PC-9 (cell line): ENCODE measurements around the gene MYRIP. TPM values are rescaled to one million over a fixed set of nuclear protein-coding genes. Genes with fewer than 3 reads are reported as not detected.

ENCODE experiments used
- BruUV-seq: library from RNA; stranded (reverse); fragments of 400-500 nt; replicated peaks from 2 replicates; lab custom pipeline; 2021; lab: Mats Ljungman, UMichigan
- CTCF ChIA-PET: fragments of 300-600 bp; sonication (Branson Sonifier 250); formaldehyde crosslinking; loops from one replicate; lab custom pipeline; 2022; ENCODE audit warnings: antibody characterized with exemption; lab: Charles Lee
- POLR2A ChIA-PET: fragments of 300-600 bp; sonication (Branson Sonifier 250); formaldehyde crosslinking; loops from one replicate; lab custom pipeline; 2022; ENCODE audit warnings: antibody characterized with exemption; ENCODE audit not compliant: unreplicated experiment; lab: Charles Lee
- DNase-seq, 2 experiments: peaks; one replicate each; pipeline versions ENCODE4 v3.0.0 to v3.0.0-alpha.2; 2015 to 2022; ENCODE audit warnings: mixed read lengths in 1 of 2
- H2AFZ ChIP-seq: fragments of 200-600 bp; sonication (generic); 2 replicates; pipeline ENCODE4 v1.8.1; 2017; ENCODE audit warnings: antibody characterized with exemption
- H3F3A ChIP-seq: fragments of 200-600 bp; sonication (generic); 2 replicates; pipeline ENCODE4 v1.8.1; 2017; ENCODE audit warnings: antibody characterized with exemption, mild to moderate bottlenecking, low read depth; ENCODE audit not compliant: insufficient read depth
- H3K27ac ChIP-seq: fragments of 200-600 bp; sonication (generic); 2 replicates; pipeline ENCODE4 v1.6.1; 2016; ENCODE audit warnings: mixed run types
- H3K27me3 ChIP-seq: fragments of 200-600 bp; sonication (generic); 2 replicates; pipeline ENCODE4 v1.6.1; 2016; ENCODE audit warnings: low read depth, mixed run types; ENCODE audit not compliant: insufficient read depth
- H3K36me3 ChIP-seq: fragments of 200-600 bp; sonication (generic); 2 replicates; pipeline ENCODE4 v1.6.1; 2016; ENCODE audit warnings: low read depth, mixed run types
- H3K4me1 ChIP-seq: fragments of 200-600 bp; sonication (generic); replicated peaks from 2 replicates; pipeline ENCODE4 v1.6.1; 2016; ENCODE audit warnings: mixed run types; ENCODE audit not compliant: insufficient read depth
- H3K4me2 ChIP-seq: fragments of 200-600 bp; sonication (generic); 2 replicates; pipeline ENCODE4 v1.6.1; 2017; ENCODE audit warnings: mixed run types
- H3K4me3 ChIP-seq: fragments of 200-600 bp; sonication (generic); 2 replicates; pipeline ENCODE4 v1.6.1; 2016; ENCODE audit warnings: mixed run types
- H3K79me2 ChIP-seq: fragments of 200-600 bp; sonication (generic); 2 replicates; pipeline ENCODE4 v1.6.1; 2017; ENCODE audit warnings: low read depth, mixed run types
- H3K9me2 ChIP-seq: fragments of 200-600 bp; sonication (generic); 2 replicates; pipeline ENCODE4 v1.8.1; 2017; ENCODE audit warnings: mild to moderate bottlenecking; ENCODE audit not compliant: insufficient read depth
- H3K9me3 ChIP-seq: fragments of 200-600 bp; sonication (generic); 2 replicates; pipeline ENCODE4 v1.8.1; 2016; ENCODE audit warnings: low read depth; ENCODE audit not compliant: insufficient read depth
- H4K20me1 ChIP-seq: fragments of 200-600 bp; sonication (generic); 2 replicates; pipeline ENCODE4 v1.8.1; 2017; ENCODE audit not compliant: insufficient read depth
- CTCF ChIP-seq: fragments of 200-600 bp; sonication (generic); conservative IDR thresholded peaks from 2 replicates; pipeline ENCODE4 v1.6.1; 2017; ENCODE audit warnings: mixed run types, antibody characterized with exemption, mild to moderate bottlenecking, moderate library complexity
- EZH2 ChIP-seq: fragments of 200-600 bp; sonication (generic); IDR thresholded peaks from 2 replicates; pipeline ENCODE4 v1.8.0; 2017; ENCODE audit warnings: antibody characterized with exemption, low read depth
- intact Hi-C: fragments of 100-400 bp; cut with micrococcal nuclease; formaldehyde crosslinking; loops from one replicate; pipeline ENCODE4 v1.10.0; 2022; ENCODE audit not compliant: unreplicated experiment
- total RNA-seq: library from RNA; stranded (reverse); gene quantifications from 2 replicates; pipeline ENCODE4 v1.2.3, GENCODE V29; 2021

MYRIP gene
- total RNA-seq, 1 experiment from 2014 or later = not detected

DNA sequence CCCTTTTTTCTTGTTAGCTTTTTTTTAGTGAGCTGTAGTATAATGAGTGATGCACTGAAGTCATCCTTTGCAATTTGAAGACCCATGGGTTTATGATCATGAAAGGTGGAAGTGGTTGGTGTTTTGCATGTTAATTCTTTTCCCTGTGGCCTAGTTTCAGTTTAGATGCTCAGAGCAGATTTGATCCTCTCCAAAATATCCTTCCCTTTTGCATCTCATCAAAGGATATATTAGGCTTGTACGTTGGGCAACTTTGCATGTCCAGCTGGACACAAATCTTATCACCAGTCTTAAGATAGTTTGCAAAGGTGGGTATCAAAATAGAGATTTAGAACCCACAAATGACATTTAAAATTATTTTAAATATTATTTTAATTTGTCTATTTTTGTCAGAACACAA, 72.7 kb downstream of the MYRIP start:
- no peak for DNase-seq
- Histone ChIP-seq H3K27me3 (no peaks in the 10 kb centered on the region), H2AFZ (no peak overlapping the region), H3K4me1 (no peaks in the 10 kb centered on the region), H4K20me1 (no peaks in the 10 kb centered on the region), H3K27ac (no peak overlapping the region), H3K79me2 (no peaks in the 10 kb centered on the region), H3K9me3 (no peaks in the 10 kb centered on the region), H3K9me2 (no peaks in the 10 kb centered on the region), H3F3A (no peaks in the 10 kb centered on the region), H3K36me3 (no peaks in the 10 kb centered on the region), H3K4me2 (no peak overlapping the region), H3K4me3 (no peak overlapping the region)
- ChIA-PET CTCF (no interaction called here), POLR2A (no interaction called here)
- TF ChIP-seq CTCF (no peak), EZH2 (no peak)
- intact Hi-C loops = no loop called here
- BruUV-seq = no TSS peak

DNA sequence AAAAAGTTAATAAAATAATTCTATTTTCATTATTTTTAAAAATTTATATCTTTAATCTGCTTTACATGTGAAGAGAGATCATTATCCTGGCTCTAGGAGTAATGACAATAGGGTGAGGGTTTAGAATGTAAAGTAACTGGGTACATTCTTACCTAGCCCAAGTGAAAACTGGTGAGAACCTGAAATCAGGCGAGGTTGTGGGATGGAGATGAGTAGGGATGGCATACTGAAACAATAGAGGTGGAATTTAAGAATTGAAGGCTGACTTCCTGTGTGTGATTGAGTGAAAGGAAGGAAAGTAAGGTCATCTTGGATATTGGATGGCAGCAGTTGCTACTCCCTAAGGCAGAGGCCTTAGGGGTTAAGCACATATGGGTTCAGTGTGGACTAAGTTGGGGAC, 82.7 kb downstream of the MYRIP start:
- ChIA-PET CTCF (no interaction called here), POLR2A (no interaction called here)
- intact Hi-C loops = no loop called here
- Histone ChIP-seq H2AFZ (no peak overlapping the region), H3K27me3 (no peaks in the 10 kb centered on the region), H3K4me3 (no peak overlapping the region), H3F3A (no peaks in the 10 kb centered on the region), H3K4me1 (no peaks in the 10 kb centered on the region), H3K36me3 (no peaks in the 10 kb centered on the region), H3K79me2 (no peaks in the 10 kb centered on the region), H4K20me1 (no peaks in the 10 kb centered on the region), H3K27ac (no peak overlapping the region), H3K9me2 (no peaks in the 10 kb centered on the region), H3K9me3 (no peaks in the 10 kb centered on the region), H3K4me2 (no peak overlapping the region)
- TF ChIP-seq CTCF (no peak), EZH2 (no peak)
- DNase-seq = no peak
- BruUV-seq = no TSS peak

DNA sequence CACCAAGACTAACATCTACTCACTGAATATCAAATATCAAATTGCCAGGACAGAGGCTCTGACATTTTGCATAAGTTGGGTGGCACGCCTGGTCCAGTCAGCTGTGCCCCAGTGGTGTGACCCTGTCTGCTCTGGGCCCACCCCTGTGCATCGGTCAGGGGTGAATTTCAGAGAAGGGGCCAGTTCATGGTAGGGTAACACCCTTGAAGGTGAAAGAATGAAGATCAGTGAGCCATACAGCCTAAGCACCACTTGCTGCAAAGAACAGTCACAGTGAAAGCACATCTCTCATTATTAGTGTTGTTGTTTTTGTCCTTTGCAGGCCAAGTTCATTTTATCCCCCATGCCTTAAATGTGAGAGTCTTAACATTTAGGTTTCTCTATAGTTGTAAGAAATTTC, 86.8 kb downstream of the MYRIP start:
- Histone ChIP-seq H3K9me3 (no peaks in the 10 kb centered on the region), H3K9me2 (no peaks in the 10 kb centered on the region), H3K27ac (no peak overlapping the region), H3K79me2 (no peaks in the 10 kb centered on the region), H3F3A (no peaks in the 10 kb centered on the region), H3K4me2 (no peak overlapping the region), H3K4me1 (no peaks in the 10 kb centered on the region), H4K20me1 (no peaks in the 10 kb centered on the region), H3K36me3 (no peaks in the 10 kb centered on the region), H3K27me3 (no peaks in the 10 kb centered on the region), H3K4me3 (no peak overlapping the region), H2AFZ (no peak overlapping the region)
- no TSS peak for BruUV-seq
- TF ChIP-seq EZH2 (no peak), CTCF (no peak)
- no peak for DNase-seq
- ChIA-PET CTCF (no interaction called here), POLR2A (no interaction called here)
- intact Hi-C loops = no loop called here
